HL-60 (cell line): Measurements from ENCODE around the gene HPGDS.

Source experiments
- CTCF ChIP-seq: IDR thresholded peaks from one replicate; pipeline ENCODE4 v1.5.1; 2011; ENCODE audit warnings: low read length, control low read depth, inconsistent platforms; ENCODE audit not compliant: insufficient read depth
- POLR2AphosphoS5 ChIP-seq: IDR thresholded peaks from 2 replicates; pipeline ENCODE4 v1.6.1; 2012; ENCODE audit warnings: low read depth

DNA sequence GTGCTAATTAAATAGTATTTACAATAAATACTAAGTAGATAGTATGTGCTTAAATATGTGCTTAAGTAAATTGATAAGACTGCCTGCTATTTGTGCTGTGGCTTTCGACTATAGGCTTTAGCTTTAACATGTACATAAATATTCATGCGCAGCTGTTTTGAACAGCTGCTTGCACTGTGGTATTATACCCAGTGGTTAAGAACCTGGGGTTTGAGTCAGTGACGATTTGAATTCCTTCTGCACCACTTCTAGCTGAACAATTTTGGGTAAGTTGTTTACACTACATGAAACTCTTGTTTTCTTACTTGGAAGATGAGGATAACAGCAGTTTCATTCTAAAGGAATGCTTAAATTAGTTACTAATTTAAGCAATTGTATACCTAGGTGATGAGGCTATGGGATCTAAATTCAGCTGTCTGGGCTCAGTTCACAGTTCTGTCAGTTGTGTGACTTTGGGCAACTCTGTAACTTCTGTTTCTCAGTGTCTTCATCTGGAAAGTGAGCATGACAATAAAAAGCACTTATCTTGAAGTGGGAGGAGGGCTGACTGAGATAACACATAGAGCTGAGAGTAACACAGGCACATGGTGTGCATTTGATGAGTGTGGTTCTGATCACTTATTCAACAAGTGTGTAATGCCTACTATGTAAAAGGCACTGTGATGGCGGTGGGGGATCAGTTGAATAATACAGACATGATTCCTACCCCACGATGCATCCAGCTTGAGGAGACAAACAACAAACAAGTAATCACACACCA is 37.0 kb downstream of the HPGDS start:
- TF ChIP-seq POLR2AphosphoS5 (no peak), CTCF (no peak)
